Endothelial cell of umbilical vein (primary cell): ENCODE results near the gene SRPK1. TPM values are rescaled to one million over a fixed set of nuclear protein-coding genes. Genes with fewer than 3 reads are reported as not detected.

Experiments used
- BruUV-seq: library from RNA; stranded (reverse); fragments of 400-500 nt; replicated peaks from 2 replicates; lab custom pipeline; 2021; lab: Mats Ljungman, UMichigan
- CTCF ChIA-PET: fragments of 300-600, 350-600 bp; sonication (Branson Sonifier 250); formaldehyde crosslinking; loops from one replicate; lab custom pipeline; 2021; ENCODE audit warnings: antibody characterized with exemption, inconsistent platforms; lab: Charles Lee
- POLR2A ChIA-PET: fragments of 300-600, 350-600 bp; sonication (Branson Sonifier 250); formaldehyde crosslinking; loops from one replicate; lab custom pipeline; 2021; ENCODE audit warnings: antibody characterized with exemption, inconsistent platforms; lab: Charles Lee
- DNase-seq: peaks from one replicate; pipeline ENCODE4 v3.0.0-alpha.2; 2011; ENCODE audit warnings: low read depth, low spot score
- FAIRE-seq: peaks from 2 replicates; lab custom pipeline; 2011; peaks lifted over from hg19 to GRCh38; lab: Jason Lieb, UNC
- H2AFZ ChIP-seq: 2 replicates; pipeline ENCODE4 v1.6.0; 2012; ENCODE audit warnings: low read depth, low read length, control low read depth, inconsistent platforms
- H3K27ac ChIP-seq: 2 replicates; pipeline ENCODE4 v1.5.1; 2011; ENCODE audit warnings: low read depth, mild to moderate bottlenecking, control low read depth, low read length, moderate library complexity; ENCODE audit not compliant: insufficient read depth
- H3K27me3 ChIP-seq, 2 experiments: 2 replicates each; pipeline versions ENCODE4 v1.6.0 to v1.6.1; 2011; ENCODE audit warnings: low read length in 2 of 2, mixed read lengths in 1 of 2; ENCODE audit not compliant: control insufficient read depth in 2 of 2, insufficient read depth in 2 of 2
- H3K36me3 ChIP-seq, 2 experiments: 2 replicates in 1 of 2; 3 replicates in 1 of 2; pipeline ENCODE4 v1.5.1; 2011; ENCODE audit warnings: low read length in 2 of 2, mild to moderate bottlenecking in 1 of 2, moderate library complexity in 1 of 2; ENCODE audit not compliant: control insufficient read depth in 2 of 2, insufficient read depth in 2 of 2; ENCODE audit errors: extremely low read depth in 1 of 2
- H3K4me1 ChIP-seq: 3 replicates; pipeline ENCODE4 v1.5.1; 2011; ENCODE audit warnings: mild to moderate bottlenecking, low read length; ENCODE audit not compliant: control insufficient read depth, insufficient read depth; ENCODE audit errors: extremely low read depth
- H3K4me2 ChIP-seq: 2 replicates; pipeline ENCODE4 v1.6.1; 2011; ENCODE audit warnings: low read length, control low read depth, mixed read lengths; ENCODE audit not compliant: insufficient read depth
- H3K4me3 ChIP-seq, 3 experiments: fragments of 200-600 bp in 1 of 3; sonication (generic), shearing (Covaris generic) in 1 of 3; replicated peaks in 1 of 3; 2 replicates each; pipeline ENCODE4 v1.5.1; 2011 to 2016; ENCODE audit warnings: control low read depth in 3 of 3, low read length in 3 of 3, mild to moderate bottlenecking in 2 of 3, inconsistent platforms in 1 of 3, low read depth in 1 of 3, moderate library complexity in 1 of 3; ENCODE audit not compliant: insufficient read depth in 1 of 3
- H3K79me2 ChIP-seq: 2 replicates; pipeline ENCODE4 v1.6.0; 2012; ENCODE audit warnings: low read length, inconsistent platforms; ENCODE audit not compliant: control insufficient read depth, insufficient read depth
- H3K9ac ChIP-seq: replicated peaks from 2 replicates; pipeline ENCODE3; 2011; ENCODE audit warnings: low read length, control low read depth; ENCODE audit not compliant: insufficient read depth; ENCODE audit errors: extremely low read depth
- H3K9me1 ChIP-seq: replicated peaks from 3 replicates; pipeline ENCODE4 v1.6.0; 2011; ENCODE audit warnings: mild to moderate bottlenecking, low read length; ENCODE audit not compliant: control insufficient read depth, insufficient read depth; ENCODE audit errors: extremely low read depth
- H3K9me3 ChIP-seq: replicated peaks from 2 replicates; pipeline ENCODE4 v1.5.1; 2012; ENCODE audit warnings: low read length, inconsistent platforms; ENCODE audit not compliant: control insufficient read depth, insufficient read depth
- H4K20me1 ChIP-seq: replicated peaks from 2 replicates; pipeline ENCODE3; 2011; ENCODE audit warnings: mild to moderate bottlenecking, low read length; ENCODE audit not compliant: control insufficient read depth, insufficient read depth; ENCODE audit errors: extremely low read depth
- CTCF ChIP-seq, 2 donors: IDR thresholded peaks; 1 replicate in 1 of 2; 2 replicates in 1 of 2; pipeline ENCODE4 v1.5.1; 2011; ENCODE audit warnings: low read length in 2 of 2, mild to moderate bottlenecking in 2 of 2, moderate library complexity in 2 of 2, control low read depth in 1 of 2, inconsistent platforms in 1 of 2, low read depth in 1 of 2; ENCODE audit not compliant: insufficient read depth in 1 of 2; ENCODE audit errors: extremely low read depth in 1 of 2
- EZH2 ChIP-seq: IDR thresholded peaks from 2 replicates; pipeline ENCODE4 v1.6.1; 2012; ENCODE audit warnings: borderline replicate concordance, low read depth, mild to moderate bottlenecking, moderate library complexity, low read length, inconsistent platforms; ENCODE audit not compliant: severe bottlenecking
- FOS ChIP-seq: IDR thresholded peaks from 2 replicates; pipeline ENCODE4 v1.6.1; 2011; ENCODE audit warnings: mild to moderate bottlenecking, low read length, moderate library complexity, borderline replicate concordance; ENCODE audit not compliant: insufficient read depth
- GATA2 ChIP-seq: IDR thresholded peaks from 2 replicates; pipeline ENCODE4 v1.7.0; 2011; ENCODE audit warnings: low read depth, mild to moderate bottlenecking, moderate library complexity, mixed read lengths, low read length; ENCODE audit not compliant: insufficient read length, insufficient read depth
- JUN ChIP-seq: IDR thresholded peaks from 2 replicates; pipeline ENCODE4 v1.6.1; 2011; ENCODE audit warnings: borderline replicate concordance, low read depth; ENCODE audit not compliant: insufficient read length, insufficient read depth
- MAX ChIP-seq: IDR thresholded peaks from 2 replicates; pipeline ENCODE4 v1.6.1; 2011; ENCODE audit not compliant: insufficient read depth, insufficient read length
- MYC ChIP-seq: IDR thresholded peaks from one replicate; pipeline ENCODE4 v1.6.1; 2011; ENCODE audit warnings: mild to moderate bottlenecking, low read depth, low read length
- POLR2A ChIP-seq: IDR thresholded peaks from 2 replicates; pipeline ENCODE4 v1.6.1; 2012; ENCODE audit warnings: low read depth, mild to moderate bottlenecking, control low read depth, low read length
- POLR2AphosphoS5 ChIP-seq: IDR thresholded peaks from 2 replicates; pipeline ENCODE4 v1.6.1; 2012; ENCODE audit warnings: low read depth, mild to moderate bottlenecking, control low read depth, low read length, moderate library complexity; ENCODE audit not compliant: insufficient read depth
- dilution Hi-C: fragments of 300-500 bp; cut with MboI; formaldehyde crosslinking; loops from one replicate; pipeline ENCODE4 v1.15.0; 2019; ENCODE audit warnings: low sequenced_read_pairs; ENCODE audit not compliant: extremely low pct_ligation_motif_present
- intact Hi-C: fragments of 100-400 bp; cut with micrococcal nuclease; formaldehyde crosslinking; loops from one replicate; pipeline ENCODE4 v1.10.0; 2022
- polyA plus RNA-seq, 4 experiments: library from polyadenylated mRNA; depleted of rRNA in 3 of 4; stranded (reverse) in 3 of 4; unstranded in 1 of 4; fragments of >200 nt; gene quantifications; 2 replicates each; pipeline versions ENCODE4 v1.2.1 to v1.2.3, GENCODE V29; 2011 to 2012; ENCODE audit warnings: missing spikeins in 1 of 4
- total RNA-seq: library from RNA; stranded (reverse); gene quantifications from 2 replicates; pipeline ENCODE4 v1.2.3, GENCODE V29; 2021

Gene SRPK1
- total and polyA plus RNA-seq, 2 donors (not counting 3 experiments of a cell fraction or from before 2014, with no cell fraction given): 18.9 to 72.7 TPM

DNA sequence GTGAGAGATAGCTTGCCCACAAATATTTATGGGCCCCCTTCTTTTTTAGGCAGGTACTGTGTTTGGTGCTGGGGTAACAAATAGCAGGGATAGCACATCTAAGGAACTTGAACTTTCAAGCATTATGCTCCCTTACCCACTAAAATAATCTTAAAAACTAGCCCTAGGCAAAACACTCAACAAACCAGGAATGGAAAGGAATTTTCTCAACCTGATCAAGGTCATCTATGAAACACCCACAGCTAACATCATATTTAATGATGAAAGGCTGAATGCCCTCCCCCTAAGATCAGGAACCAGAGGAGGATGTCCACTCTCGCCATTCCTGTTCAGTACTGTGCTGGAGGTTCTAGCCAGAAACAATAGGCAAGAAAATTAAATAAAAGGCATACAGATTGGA, 8.7 kb upstream of the SRPK1 start:
- Histone ChIP-seq H4K20me1 (no peaks in the 10 kb centered on the region), H3K4me2 (no peak overlapping the region), H3K9me3 (no peaks in the 10 kb centered on the region), H3K4me3 (no peak overlapping the region), H3K79me2 (no peaks in the 10 kb centered on the region), H3K4me1 (no peaks in the 10 kb centered on the region), H2AFZ (no peak overlapping the region), H3K9ac (no peak overlapping the region), H3K27ac (no peak overlapping the region), H3K36me3 (no peaks in the 10 kb centered on the region), H3K9me1 (no peaks in the 10 kb centered on the region), H3K27me3 (no peaks in the 10 kb centered on the region)
- no peak for FAIRE-seq
- intact Hi-C loops: no loop called here
- POLR2A ChIA-PET: no interaction called here
- DNase-seq: no peak
- no peak for TF ChIP-seq POLR2A
- dilution Hi-C loops: no loop called here
- BruUV-seq: no TSS peak
- CTCF ChIA-PET: no interaction called here

GRCh38 chr6:35926509-35927215, 5.8 kb upstream of the SRPK1 start:
- CTCF ChIA-PET: interaction anchor here (1.1 kb wide), 1 partner anchor 8 kb away, joined by 3 read pairs; no protein-coding TSS in a partner anchor
- Histone ChIP-seq H3K36me3 (no peaks in the 10 kb centered on the region), H2AFZ (no peak overlapping the region), H3K9me3 (no peaks in the 10 kb centered on the region), H3K27ac (no peak overlapping the region), H3K4me3 (no peak overlapping the region), H3K27me3 (no peaks in the 10 kb centered on the region), H3K4me1 (peaks cover under 1% of the 10 kb centered on the region), H4K20me1 (no peaks in the 10 kb centered on the region), H3K79me2 (no peaks in the 10 kb centered on the region), H3K9ac (no peak overlapping the region), H3K4me2 (no peak overlapping the region), H3K9me1 (no peaks in the 10 kb centered on the region)
- DNase-seq (no peak), FAIRE-seq (no peak)
- no TSS peak for BruUV-seq
- POLR2A ChIA-PET: no interaction called here
- dilution Hi-C loops (no loop called here), intact Hi-C loops (no loop called here)
- TF ChIP-seq POLR2A (no peak), POLR2AphosphoS5 (no peak), MAX (no peak), GATA2 (no peak), JUN (no peak), FOS (no peak), CTCF (IDR thresholded peaks at IDR 0.05; ENCODE audit: extremely low read depth in 1 of 2, insufficient read depth in 1 of 2, low read depth in 1 of 2, low read length in 2 of 2) (no peak), EZH2 (no peak), MYC (no peak)
